WTC11 (cell line): ENCODE data around the gene UMODL1. TPM values are rescaled to one million over a fixed set of nuclear protein-coding genes. Genes with fewer than 3 reads are reported as not detected.

Source experiments
- ATAC-seq: fragments of 200-7000 bp; cut with Tn5 transposase; 2 replicates; pipeline ENCODE4 v1.10.0; 2021; ENCODE audit warnings: mild to moderate bottlenecking, moderate library complexity
- CTCF ChIA-PET: fragments of 300-600 bp; sonication (Branson Sonifier 250); formaldehyde crosslinking; loops from one replicate; lab custom pipeline; 2021; ENCODE audit warnings: antibody characterized with exemption; lab: Charles Lee
- POLR2A ChIA-PET: fragments of 350-600 bp; sonication (Branson Sonifier 250); formaldehyde crosslinking; loops from one replicate; lab custom pipeline; 2021; ENCODE audit warnings: antibody characterized with exemption; lab: Charles Lee
- DNase-seq: peaks from one replicate; pipeline ENCODE4 v3.0.0; 2021; ENCODE audit warnings: low spot score
- H3K27ac Mint-ChIP-seq: 2 replicates; pipeline ENCODE4 v1.8.0; 2021; ENCODE audit warnings: mixed read lengths
- H3K27me3 Mint-ChIP-seq: 2 replicates; pipeline ENCODE4 v1.8.0; 2021; ENCODE audit warnings: low read depth, mild to moderate bottlenecking, moderate library complexity, mixed read lengths
- H3K36me3 Mint-ChIP-seq: 2 replicates; pipeline ENCODE4 v1.8.0; 2021; ENCODE audit warnings: mixed read lengths
- H3K4me1 Mint-ChIP-seq: 2 replicates; pipeline ENCODE4 v1.8.0; 2022; ENCODE audit warnings: mixed read lengths
- H3K4me3 Mint-ChIP-seq: 2 replicates; pipeline ENCODE4 v1.8.0; 2021; ENCODE audit warnings: mild to moderate bottlenecking, moderate library complexity, mixed read lengths
- H3K9me3 Mint-ChIP-seq: 2 replicates; pipeline ENCODE4 v1.8.0; 2021; ENCODE audit warnings: mixed read lengths
- ATF2 ChIP-seq: sonication (generic); formaldehyde crosslinking; IDR thresholded peaks from 2 replicates; pipeline ENCODE4 v1.8.1; 2022; ENCODE audit warnings: low read depth, missing genetic modification reagents, borderline replicate concordance
- ESRRA ChIP-seq: sonication (generic); formaldehyde crosslinking; IDR thresholded peaks from 2 replicates; pipeline ENCODE4 v1.8.1; 2022; ENCODE audit warnings: mild to moderate bottlenecking, missing genetic modification reagents, borderline replicate concordance
- FOXJ3 ChIP-seq: sonication (generic); formaldehyde crosslinking; IDR thresholded peaks from 2 replicates; pipeline ENCODE4 v1.9.0; 2021; ENCODE audit warnings: missing genetic modification reagents, mild to moderate bottlenecking, borderline replicate concordance
- GTF2I ChIP-seq: fragments of 250-450 bp; sonication (Bioruptor Pico); conservative IDR thresholded peaks from 2 replicates; pipeline ENCODE4 v1.4.0; 2021; ENCODE audit warnings: mild to moderate bottlenecking
- RELA ChIP-seq: sonication (generic); formaldehyde crosslinking; IDR thresholded peaks from 2 replicates; pipeline ENCODE4 v1.8.1; 2022; ENCODE audit warnings: missing genetic modification reagents, mild to moderate bottlenecking, borderline replicate concordance
- SMAD3 ChIP-seq: sonication (generic); formaldehyde crosslinking; IDR thresholded peaks from 2 replicates; pipeline ENCODE4 v1.8.0; 2022; ENCODE audit warnings: missing genetic modification reagents, mild to moderate bottlenecking, borderline replicate concordance
- SP1 ChIP-seq: sonication (generic); formaldehyde crosslinking; conservative IDR thresholded peaks from 2 replicates; pipeline ENCODE4 v1.8.1; 2022; ENCODE audit warnings: missing genetic modification reagents
- TEAD4 ChIP-seq: sonication (generic); formaldehyde crosslinking; IDR thresholded peaks from 2 replicates; pipeline ENCODE4 v1.8.0; 2022; ENCODE audit warnings: mild to moderate bottlenecking, missing genetic modification reagents
- ZMAT4 ChIP-seq: fragments of 250-450 bp; sonication (Bioruptor Pico); IDR thresholded peaks from 2 replicates; pipeline ENCODE4 v1.9.0; 2021; ENCODE audit warnings: mild to moderate bottlenecking
- ZNF121 ChIP-seq: sonication (generic); formaldehyde crosslinking; IDR thresholded peaks from 2 replicates; pipeline ENCODE4 v1.8.0; 2023; ENCODE audit warnings: missing genetic modification reagents
- ZNF232 ChIP-seq: sonication (generic); formaldehyde crosslinking; IDR thresholded peaks from 2 replicates; pipeline ENCODE4 v1.8.0; 2022; ENCODE audit warnings: mild to moderate bottlenecking, missing genetic modification reagents
- ZNF396 ChIP-seq: fragments of 250-450 bp; sonication (Bioruptor Pico); IDR thresholded peaks from 2 replicates; pipeline ENCODE4 v1.8.0; 2021; ENCODE audit warnings: mild to moderate bottlenecking, moderate library complexity, borderline replicate concordance
- ZNF423 ChIP-seq: fragments of 250-450 bp; sonication (Bioruptor Pico); IDR thresholded peaks from 2 replicates; pipeline ENCODE4 v2.1.2; 2022; ENCODE audit warnings: mild to moderate bottlenecking, moderate library complexity
- ZNF671 ChIP-seq: fragments of 250-450 bp; sonication (Bioruptor Pico); IDR thresholded peaks from 2 replicates; pipeline ENCODE4 v1.8.0; 2021; ENCODE audit warnings: mild to moderate bottlenecking
- total RNA-seq: library from RNA; stranded (reverse); gene quantifications from 3 replicates; pipeline ENCODE4 v1.2.3, GENCODE V29; 2021
- TF ChIP-seq, protein P1 (sequence below): sonication (generic); formaldehyde crosslinking; IDR thresholded peaks from 2 replicates; pipeline ENCODE4 v1.8.0; 2022; ENCODE audit warnings: missing genetic modification reagents
- TF ChIP-seq, protein P2 (sequence below): fragments of 200-600 bp; IDR thresholded peaks from 2 replicates; pipeline ENCODE4 v1.8.0; 2022; ENCODE audit warnings: antibody characterized with exemption

UMODL1 gene
- total RNA-seq, 1 experiment from 2014 or later = not detected

GRCh38 chr21:42117229-42117966 is 46.3 kb downstream of the UMODL1 start:
- TF ChIP-seq, protein P1, sequence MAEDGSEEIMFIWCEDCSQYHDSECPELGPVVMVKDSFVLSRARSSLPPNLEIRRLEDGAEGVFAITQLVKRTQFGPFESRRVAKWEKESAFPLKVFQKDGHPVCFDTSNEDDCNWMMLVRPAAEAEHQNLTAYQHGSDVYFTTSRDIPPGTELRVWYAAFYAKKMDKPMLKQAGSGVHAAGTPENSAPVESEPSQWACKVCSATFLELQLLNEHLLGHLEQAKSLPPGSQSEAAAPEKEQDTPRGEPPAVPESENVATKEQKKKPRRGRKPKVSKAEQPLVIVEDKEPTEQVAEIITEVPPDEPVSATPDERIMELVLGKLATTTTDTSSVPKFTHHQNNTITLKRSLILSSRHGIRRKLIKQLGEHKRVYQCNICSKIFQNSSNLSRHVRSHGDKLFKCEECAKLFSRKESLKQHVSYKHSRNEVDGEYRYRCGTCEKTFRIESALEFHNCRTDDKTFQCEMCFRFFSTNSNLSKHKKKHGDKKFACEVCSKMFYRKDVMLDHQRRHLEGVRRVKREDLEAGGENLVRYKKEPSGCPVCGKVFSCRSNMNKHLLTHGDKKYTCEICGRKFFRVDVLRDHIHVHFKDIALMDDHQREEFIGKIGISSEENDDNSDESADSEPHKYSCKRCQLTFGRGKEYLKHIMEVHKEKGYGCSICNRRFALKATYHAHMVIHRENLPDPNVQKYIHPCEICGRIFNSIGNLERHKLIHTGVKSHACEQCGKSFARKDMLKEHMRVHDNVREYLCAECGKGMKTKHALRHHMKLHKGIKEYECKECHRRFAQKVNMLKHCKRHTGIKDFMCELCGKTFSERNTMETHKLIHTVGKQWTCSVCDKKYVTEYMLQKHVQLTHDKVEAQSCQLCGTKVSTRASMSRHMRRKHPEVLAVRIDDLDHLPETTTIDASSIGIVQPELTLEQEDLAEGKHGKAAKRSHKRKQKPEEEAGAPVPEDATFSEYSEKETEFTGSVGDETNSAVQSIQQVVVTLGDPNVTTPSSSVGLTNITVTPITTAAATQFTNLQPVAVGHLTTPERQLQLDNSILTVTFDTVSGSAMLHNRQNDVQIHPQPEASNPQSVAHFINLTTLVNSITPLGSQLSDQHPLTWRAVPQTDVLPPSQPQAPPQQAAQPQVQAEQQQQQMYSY = no peak
- TF ChIP-seq, protein P2, sequence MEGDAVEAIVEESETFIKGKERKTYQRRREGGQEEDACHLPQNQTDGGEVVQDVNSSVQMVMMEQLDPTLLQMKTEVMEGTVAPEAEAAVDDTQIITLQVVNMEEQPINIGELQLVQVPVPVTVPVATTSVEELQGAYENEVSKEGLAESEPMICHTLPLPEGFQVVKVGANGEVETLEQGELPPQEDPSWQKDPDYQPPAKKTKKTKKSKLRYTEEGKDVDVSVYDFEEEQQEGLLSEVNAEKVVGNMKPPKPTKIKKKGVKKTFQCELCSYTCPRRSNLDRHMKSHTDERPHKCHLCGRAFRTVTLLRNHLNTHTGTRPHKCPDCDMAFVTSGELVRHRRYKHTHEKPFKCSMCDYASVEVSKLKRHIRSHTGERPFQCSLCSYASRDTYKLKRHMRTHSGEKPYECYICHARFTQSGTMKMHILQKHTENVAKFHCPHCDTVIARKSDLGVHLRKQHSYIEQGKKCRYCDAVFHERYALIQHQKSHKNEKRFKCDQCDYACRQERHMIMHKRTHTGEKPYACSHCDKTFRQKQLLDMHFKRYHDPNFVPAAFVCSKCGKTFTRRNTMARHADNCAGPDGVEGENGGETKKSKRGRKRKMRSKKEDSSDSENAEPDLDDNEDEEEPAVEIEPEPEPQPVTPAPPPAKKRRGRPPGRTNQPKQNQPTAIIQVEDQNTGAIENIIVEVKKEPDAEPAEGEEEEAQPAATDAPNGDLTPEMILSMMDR = peak; percentile 94
- no peak for TF ChIP-seq ATF2 (CRISPR knock-in tag)
- no peak for TF ChIP-seq ZNF232 (CRISPR knock-in tag)
- Mint-ChIP-seq H3K9me3 (no peaks in the 10 kb centered on the region), H3K27me3 (no peaks in the 10 kb centered on the region), H3K4me3 (peak overlapping the region; percentile 41; the same call in 1 of the 2 replicates), H3K4me1 (peaks cover 25% of the 10 kb centered on the region), H3K27ac (no peak overlapping the region), H3K36me3 (no peaks in the 10 kb centered on the region)
- POLR2A ChIA-PET = no interaction called here
- peak; percentile 83 for DNase-seq
- peak; percentile 85 for ATAC-seq
- CTCF ChIA-PET = interaction anchor here (0.5 to 3.0 kb wide), 66 partner anchors 10 to 834 kb away, joined by 3 to 40 read pairs (median 4); partner anchors contain the start of genes MX1 and ZBTB21

DNA sequence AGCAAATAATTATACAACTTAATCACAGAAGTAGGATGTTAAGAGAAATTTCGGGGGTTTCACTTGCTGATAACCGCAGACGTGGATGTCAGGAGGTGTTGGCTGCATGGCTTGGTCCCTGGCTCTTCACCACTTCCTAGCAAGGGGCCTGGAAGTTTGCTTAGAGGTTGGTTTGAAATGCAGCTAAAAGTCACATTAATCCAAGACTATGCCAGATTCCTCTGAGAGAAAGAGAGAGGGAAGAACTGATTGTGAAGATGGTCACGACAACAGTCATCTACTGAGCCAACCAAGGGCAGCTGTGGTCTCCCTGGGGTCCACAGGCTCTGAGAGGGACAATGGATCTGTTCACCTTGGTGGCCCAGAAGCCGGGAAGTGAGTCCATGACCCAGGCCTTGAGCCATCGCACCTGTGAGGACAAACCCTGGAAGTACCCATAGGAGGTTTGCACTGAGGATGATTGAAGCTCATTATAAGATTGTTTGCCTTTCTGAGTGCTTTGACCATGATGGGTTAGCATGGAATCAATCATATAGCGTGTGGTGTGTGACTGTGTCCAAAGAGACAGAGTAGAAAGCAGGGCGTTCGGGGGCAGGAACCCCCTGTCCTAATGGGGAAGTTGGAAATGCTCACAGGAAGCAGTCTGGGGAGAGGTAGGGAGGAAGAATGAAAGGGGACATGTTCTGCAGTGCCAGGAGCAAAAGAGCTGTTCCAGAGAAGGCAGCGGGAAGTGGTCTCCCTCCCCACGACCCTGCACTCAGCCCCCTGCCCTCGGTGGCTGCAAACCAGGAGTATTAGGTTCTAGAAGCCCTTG is 47.1 kb downstream of the UMODL1 start:
- Mint-ChIP-seq H3K27me3 (no peaks in the 10 kb centered on the region), H3K36me3 (no peaks in the 10 kb centered on the region), H3K9me3 (no peaks in the 10 kb centered on the region), H3K4me1 (peaks cover 25% of the 10 kb centered on the region), H3K4me3 (no peak overlapping the region), H3K27ac (no peak overlapping the region)
- DNase-seq (no peak), ATAC-seq (no peak)
- ChIA-PET POLR2A (no interaction called here), CTCF (interaction anchor here (0.6 to 3.0 kb wide), 55 partner anchors 10 to 835 kb away, joined by 3 to 40 read pairs (median 4); partner anchors contain the start of gene ZBTB21)
- no peak for TF ChIP-seq ZNF396 (CRISPR knock-in tag)
- TF ChIP-seq TEAD4 (CRISPR knock-in tag) = no peak
- no peak for TF ChIP-seq SMAD3 (CRISPR knock-in tag)
- no peak for TF ChIP-seq SP1 (CRISPR knock-in tag)
- TF ChIP-seq ZNF121 (CRISPR knock-in tag) = no peak
- TF ChIP-seq RELA (CRISPR knock-in tag) = no peak
- TF ChIP-seq ZMAT4 (CRISPR knock-in tag) = no peak
- no peak for TF ChIP-seq ZNF423 (CRISPR knock-in tag)
- TF ChIP-seq, protein P2 = no peak
- TF ChIP-seq ESRRA (CRISPR knock-in tag) = no peak
- TF ChIP-seq GTF2I (CRISPR knock-in tag) = no peak
- no peak for TF ChIP-seq ATF2 (CRISPR knock-in tag)
- no peak for TF ChIP-seq FOXJ3 (CRISPR knock-in tag)
- no peak for TF ChIP-seq ZNF671 (CRISPR knock-in tag)
